HCT116 (cell line): ENCODE data around the gene DCAF5. TPM values are rescaled to one million over a fixed set of nuclear protein-coding genes. Genes with fewer than 3 reads are reported as not detected.

Experiments used
- ATAC-seq: fragments of 200-7000 bp; cut with Tn5 transposase; 2 replicates; pipeline ENCODE4 v1.9.1; 2020; ENCODE audit warnings: mild to moderate bottlenecking, moderate library complexity
- BruUV-seq: library from RNA; stranded (reverse); fragments of 400-500 nt; replicated peaks from 2 replicates; lab custom pipeline; 2021; lab: Mats Ljungman, UMichigan
- CTCF ChIA-PET: fragments of 300-600 bp; sonication (Branson Sonifier 250); formaldehyde crosslinking; loops from one replicate; lab custom pipeline; 2021; ENCODE audit warnings: antibody characterized with exemption; lab: Charles Lee
- POLR2A ChIA-PET: fragments of 300-600, 350-600 bp; sonication (Branson Sonifier 250); formaldehyde crosslinking; loops from one replicate; lab custom pipeline; 2021; ENCODE audit warnings: antibody characterized with exemption; lab: Charles Lee
- RAD21 ChIA-PET, 2 experiments: fragments of 300-600 bp; sonication (Branson Sonifier 250); formaldehyde crosslinking; loops; one replicate each; lab custom pipeline; 2023; ENCODE audit warnings: low total read pairs in 2 of 2; ENCODE audit not compliant: uncharacterized antibody in 2 of 2, unreplicated experiment in 2 of 2, low non-redundant PET in 1 of 2; lab: Charles Lee
- DNase-seq: peaks from one replicate; pipeline ENCODE4 v3.0.0-alpha.2; 2010; ENCODE audit warnings: low read depth, low spot score
- H2AFZ ChIP-seq: fragments of 200-600 bp; shearing (Covaris generic), sonication (generic); 2 replicates; pipeline ENCODE4 v1.6.1; 2017; ENCODE audit warnings: low read depth, mixed run types, mixed read lengths, antibody characterized with exemption, low read length; ENCODE audit not compliant: poor library complexity, severe bottlenecking
- H3K27ac ChIP-seq: 2 replicates; pipeline ENCODE4 v1.5.1; 2012; ENCODE audit warnings: low read depth, low read length
- H3K27me3 ChIP-seq: fragments of 200-600 bp; sonication (generic); 2 replicates; pipeline ENCODE4 v1.6.1; 2016; ENCODE audit warnings: mixed run types, low read length, mixed read lengths; ENCODE audit not compliant: insufficient read depth
- H3K36me3 ChIP-seq, 2 experiments: fragments of 200-500 bp in 1 of 2; fragments of 200-600 bp in 1 of 2; sonication (Bioruptor generic) in 1 of 2; sonication (generic) in 1 of 2; 2 replicates each; pipeline versions ENCODE4 v1.5.1 to v1.6.1; 2014 to 2016; ENCODE audit warnings: low read length in 2 of 2, inconsistent platforms in 1 of 2, mixed read lengths in 1 of 2, mixed run types in 1 of 2; ENCODE audit not compliant: insufficient read depth in 2 of 2, control insufficient read depth in 1 of 2
- H3K4me1 ChIP-seq, 2 experiments: fragments of 200-600 bp in 1 of 2; sonication (generic) in 1 of 2; 2 replicates each; pipeline versions ENCODE4 v1.5.1 to v1.6.1; 2012 to 2017; ENCODE audit warnings: low read length in 2 of 2, inconsistent platforms in 1 of 2, mild to moderate bottlenecking in 1 of 2, mixed read lengths in 1 of 2, mixed run types in 1 of 2, moderate library complexity in 1 of 2; ENCODE audit not compliant: insufficient read depth in 2 of 2, control insufficient read depth in 1 of 2
- H3K4me2 ChIP-seq: fragments of 200-600 bp; sonication (generic); 2 replicates; pipeline ENCODE4 v1.6.1; 2017; ENCODE audit warnings: mixed run types, low read length, mixed read lengths
- H3K4me3 ChIP-seq, 2 experiments: fragments of 200-600 bp in 1 of 2; sonication (generic) in 1 of 2; replicated peaks in 1 of 2; 2 replicates each; pipeline ENCODE4 v1.5.1; 2011 to 2016; ENCODE audit warnings: low read length in 2 of 2, control low read depth in 1 of 2, low read depth in 1 of 2, mild to moderate bottlenecking in 1 of 2, mixed read lengths in 1 of 2, mixed run types in 1 of 2
- H3K79me2 ChIP-seq: fragments of 200-600 bp; sonication (generic); 2 replicates; pipeline ENCODE4 v1.6.1; 2017; ENCODE audit warnings: mild to moderate bottlenecking, mixed run types, low read length, moderate library complexity, mixed read lengths; ENCODE audit not compliant: insufficient read depth
- H3K9ac ChIP-seq: fragments of 200-600 bp; sonication (generic); 2 replicates; pipeline ENCODE4 v1.6.1; 2016; ENCODE audit warnings: low read length, mixed read lengths
- H3K9me2 ChIP-seq: fragments of 200-600 bp; sonication (generic), shearing (Covaris generic); 2 replicates; pipeline ENCODE4 v1.6.1; 2017; ENCODE audit warnings: mixed run types, mild to moderate bottlenecking, moderate library complexity; ENCODE audit not compliant: insufficient read depth
- H3K9me3 ChIP-seq, 2 experiments: fragments of 200-500 bp in 1 of 2; fragments of 200-600 bp in 1 of 2; sonication (Bioruptor generic) in 1 of 2; sonication (generic) in 1 of 2; 2 replicates each; pipeline ENCODE4 v1.6.1; 2014 to 2017; ENCODE audit warnings: low read length in 2 of 2, mixed read lengths in 2 of 2, inconsistent platforms in 1 of 2, low read depth in 1 of 2, mild to moderate bottlenecking in 1 of 2, mixed run types in 1 of 2, moderate library complexity in 1 of 2; ENCODE audit not compliant: control insufficient read depth in 1 of 2, insufficient read depth in 1 of 2
- H4K20me1 ChIP-seq: fragments of 200-600 bp; sonication (generic), shearing (Covaris generic); 2 replicates; pipeline ENCODE4 v1.6.1; 2017; ENCODE audit warnings: mixed run types, mild to moderate bottlenecking, moderate library complexity; ENCODE audit not compliant: insufficient read depth
- CEBPB ChIP-seq: IDR thresholded peaks from 2 replicates; pipeline ENCODE4 v1.6.1; 2012; ENCODE audit warnings: low read depth
- EGR1 ChIP-seq: IDR thresholded peaks from 2 replicates; pipeline ENCODE4 v1.6.1; 2012; ENCODE audit warnings: low read depth
- ELF1 ChIP-seq: IDR thresholded peaks from 2 replicates; pipeline ENCODE4 v1.6.1; 2012; ENCODE audit warnings: low read depth, borderline replicate concordance
- EZH2phosphoT487 ChIP-seq: fragments of 200-600 bp; IDR thresholded peaks from 2 replicates; pipeline ENCODE4 v1.6.1; 2018; ENCODE audit warnings: antibody characterized with exemption, borderline replicate concordance
- POLR2A ChIP-seq: IDR thresholded peaks from 2 replicates; pipeline ENCODE4 v1.7.0; 2011; ENCODE audit warnings: borderline replicate concordance; ENCODE audit not compliant: insufficient read depth, insufficient read length; ENCODE audit errors: extremely low read depth
- RAD21 ChIP-seq: IDR thresholded peaks from 2 replicates; pipeline ENCODE4 v1.6.1; 2012; ENCODE audit warnings: low read depth, mild to moderate bottlenecking
- SIN3A ChIP-seq: IDR thresholded peaks from 2 replicates; pipeline ENCODE4 v1.6.1; 2012; ENCODE audit warnings: low read depth
- SRF ChIP-seq: IDR thresholded peaks from 2 replicates; pipeline ENCODE4 v1.6.1; 2012; ENCODE audit warnings: low read depth
- TCF7L2 ChIP-seq: IDR thresholded peaks from 2 replicates; pipeline ENCODE4 v1.7.0; 2011; ENCODE audit warnings: borderline replicate concordance, inconsistent platforms; ENCODE audit not compliant: insufficient read depth, insufficient read length; ENCODE audit errors: extremely low read depth
- YY1 ChIP-seq: IDR thresholded peaks from 2 replicates; pipeline ENCODE4 v1.6.1; 2011; ENCODE audit warnings: low read length, low read depth, moderate library complexity, mild to moderate bottlenecking; ENCODE audit not compliant: insufficient replicate concordance; ENCODE audit errors: extremely low read depth
- ZFX ChIP-seq: fragments of 450-650 bp; IDR thresholded peaks from 2 replicates; pipeline ENCODE4 v1.6.1; 2017
- ZNF274 ChIP-seq: fragments of 200-500 bp; sonication (Bioruptor generic); IDR thresholded peaks from 2 replicates; pipeline ENCODE4 v1.6.1; 2014; ENCODE audit warnings: mild to moderate bottlenecking, low read depth, low read length, inconsistent platforms
- intact Hi-C: fragments of 100-400 bp; cut with micrococcal nuclease; formaldehyde crosslinking; loops from 2 replicates; pipeline ENCODE4 v1.10.0; 2022
- total RNA-seq: library from RNA; stranded (reverse); gene quantifications from one replicate; pipeline ENCODE4 v1.2.1, GENCODE V29; 2021; ENCODE audit not compliant: unreplicated experiment
- TF ChIP-seq, protein P1 (sequence below): IDR thresholded peaks from 2 replicates; pipeline ENCODE4 v1.6.1; 2011; ENCODE audit warnings: mild to moderate bottlenecking, low read length, moderate library complexity; ENCODE audit not compliant: insufficient replicate concordance; ENCODE audit errors: extremely low read depth
- TF ChIP-seq, protein P2 (sequence below): IDR thresholded peaks from 2 replicates; pipeline ENCODE4 v1.6.1; 2012

DCAF5 gene
- total RNA-seq, 1 experiment from 2014 or later = 27.1 TPM

DNA sequence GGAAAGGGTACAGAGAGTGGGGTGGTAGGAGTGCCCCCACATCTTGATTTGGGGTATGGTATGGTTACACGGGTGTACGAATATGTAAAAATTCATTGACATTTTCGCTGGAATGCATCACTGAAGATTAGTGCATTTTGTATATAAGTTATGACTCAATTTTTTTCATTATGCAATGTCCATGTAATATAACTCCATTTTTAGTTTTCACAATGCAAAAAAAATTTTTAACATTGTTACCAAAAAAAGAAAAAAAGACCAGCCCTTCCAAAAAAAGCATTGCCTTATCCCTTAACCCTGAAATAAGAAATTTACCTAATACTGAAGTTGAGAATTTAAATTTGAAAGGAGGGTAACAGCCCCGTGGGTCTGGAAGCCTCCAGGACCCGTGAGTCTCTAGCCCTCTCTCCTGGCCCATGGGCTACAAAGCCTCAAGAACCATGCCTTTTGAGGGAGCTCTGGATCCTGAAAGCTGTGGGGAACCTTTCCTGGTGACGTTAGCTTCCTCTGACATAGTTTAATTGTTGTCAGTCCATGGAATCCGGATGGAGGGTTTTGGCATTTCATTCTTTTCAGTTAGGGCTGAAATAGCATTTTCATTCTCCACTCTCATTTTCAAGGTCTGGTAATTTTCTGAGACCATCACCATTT is 118.2 kb downstream of the DCAF5 start:
- Histone ChIP-seq H3K9ac (no peak overlapping the region), H3K9me3 (no peaks in the 10 kb centered on the region), H3K4me1 (peaks cover 8 to 24% of the 10 kb centered on the region in 2 experiments; a peak in 3 of 4 replicates), H3K4me2 (no peak overlapping the region), H3K27me3 (no peaks in the 10 kb centered on the region), H4K20me1 (no peaks in the 10 kb centered on the region), H3K4me3 (no peak overlapping the region), H3K79me2 (no peaks in the 10 kb centered on the region), H3K9me2 (no peaks in the 10 kb centered on the region), H3K36me3 (no peaks in the 10 kb centered on the region), H2AFZ (no peak overlapping the region), H3K27ac (no peak overlapping the region)
- intact Hi-C loops = no loop called here
- TF ChIP-seq EZH2phosphoT487 (no peak), SIN3A (no peak), ELF1 (no peak), ZNF274 (no peak), EGR1 (no peak), POLR2A (no peak), SRF (no peak), YY1 (no peak), RAD21 (no peak), TCF7L2 (no peak), ZFX (no peak), CEBPB (no peak)
- TF ChIP-seq, protein P1, sequence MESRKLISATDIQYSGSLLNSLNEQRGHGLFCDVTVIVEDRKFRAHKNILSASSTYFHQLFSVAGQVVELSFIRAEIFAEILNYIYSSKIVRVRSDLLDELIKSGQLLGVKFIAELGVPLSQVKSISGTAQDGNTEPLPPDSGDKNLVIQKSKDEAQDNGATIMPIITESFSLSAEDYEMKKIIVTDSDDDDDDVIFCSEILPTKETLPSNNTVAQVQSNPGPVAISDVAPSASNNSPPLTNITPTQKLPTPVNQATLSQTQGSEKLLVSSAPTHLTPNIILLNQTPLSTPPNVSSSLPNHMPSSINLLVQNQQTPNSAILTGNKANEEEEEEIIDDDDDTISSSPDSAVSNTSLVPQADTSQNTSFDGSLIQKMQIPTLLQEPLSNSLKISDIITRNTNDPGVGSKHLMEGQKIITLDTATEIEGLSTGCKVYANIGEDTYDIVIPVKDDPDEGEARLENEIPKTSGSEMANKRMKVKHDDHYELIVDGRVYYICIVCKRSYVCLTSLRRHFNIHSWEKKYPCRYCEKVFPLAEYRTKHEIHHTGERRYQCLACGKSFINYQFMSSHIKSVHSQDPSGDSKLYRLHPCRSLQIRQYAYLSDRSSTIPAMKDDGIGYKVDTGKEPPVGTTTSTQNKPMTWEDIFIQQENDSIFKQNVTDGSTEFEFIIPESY = no peak
- TF ChIP-seq, protein P2, sequence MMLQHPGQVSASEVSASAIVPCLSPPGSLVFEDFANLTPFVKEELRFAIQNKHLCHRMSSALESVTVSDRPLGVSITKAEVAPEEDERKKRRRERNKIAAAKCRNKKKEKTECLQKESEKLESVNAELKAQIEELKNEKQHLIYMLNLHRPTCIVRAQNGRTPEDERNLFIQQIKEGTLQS = no peak
- no TSS peak for BruUV-seq
- no peak for ATAC-seq
- no peak for DNase-seq
- POLR2A ChIA-PET = no interaction called here
- CTCF ChIA-PET = no interaction called here
- RAD21 ChIA-PET = interaction anchor here in 1 of 2 experiments (1.0 kb wide), 1 partner anchor 172 kb away, joined by 3 read pairs; no protein-coding TSS in a partner anchor
